Neural cell (in vitro differentiated cells): ENCODE results near the gene LRRC27.
"Not testable (repeated sequence)": the region's sequence is repeated elsewhere in the genome, so short reads cannot be mapped to it uniquely, and the experiment has no call there.

Experiments used
- POLR2AphosphoS5 ChIP-seq: IDR thresholded peaks from 2 replicates; pipeline ENCODE4 v1.6.1; 2012
- TF ChIP-seq, protein P1 (sequence below): fragments of 450-650 bp; IDR thresholded peaks from 2 replicates; pipeline ENCODE4 v1.5.1; 2014; ENCODE audit warnings: antibody characterized with exemption, mild to moderate bottlenecking, moderate library complexity; ENCODE audit not compliant: poor library complexity, severe bottlenecking

DNA sequence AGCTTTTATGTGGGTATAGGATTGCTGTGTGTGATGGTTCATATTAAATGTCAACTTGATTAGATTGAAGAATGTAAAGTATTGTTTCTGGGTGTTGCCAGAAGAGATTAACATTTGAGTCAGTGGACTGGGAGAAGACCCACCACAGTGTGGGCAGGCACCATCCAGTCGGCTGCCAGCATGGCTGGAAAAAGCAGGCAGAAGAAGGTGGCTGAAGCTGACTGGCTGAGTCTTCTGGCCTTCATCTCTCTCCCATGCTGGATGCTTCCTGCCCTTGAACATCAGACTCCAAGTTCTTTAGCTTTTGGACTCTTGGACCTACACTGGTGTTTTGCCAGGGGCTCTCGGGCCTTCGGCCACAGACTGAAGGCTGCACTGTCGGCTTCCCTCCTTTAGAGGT lies 49.0 kb downstream of the LRRC27 start:
- TF ChIP-seq, protein P1, sequence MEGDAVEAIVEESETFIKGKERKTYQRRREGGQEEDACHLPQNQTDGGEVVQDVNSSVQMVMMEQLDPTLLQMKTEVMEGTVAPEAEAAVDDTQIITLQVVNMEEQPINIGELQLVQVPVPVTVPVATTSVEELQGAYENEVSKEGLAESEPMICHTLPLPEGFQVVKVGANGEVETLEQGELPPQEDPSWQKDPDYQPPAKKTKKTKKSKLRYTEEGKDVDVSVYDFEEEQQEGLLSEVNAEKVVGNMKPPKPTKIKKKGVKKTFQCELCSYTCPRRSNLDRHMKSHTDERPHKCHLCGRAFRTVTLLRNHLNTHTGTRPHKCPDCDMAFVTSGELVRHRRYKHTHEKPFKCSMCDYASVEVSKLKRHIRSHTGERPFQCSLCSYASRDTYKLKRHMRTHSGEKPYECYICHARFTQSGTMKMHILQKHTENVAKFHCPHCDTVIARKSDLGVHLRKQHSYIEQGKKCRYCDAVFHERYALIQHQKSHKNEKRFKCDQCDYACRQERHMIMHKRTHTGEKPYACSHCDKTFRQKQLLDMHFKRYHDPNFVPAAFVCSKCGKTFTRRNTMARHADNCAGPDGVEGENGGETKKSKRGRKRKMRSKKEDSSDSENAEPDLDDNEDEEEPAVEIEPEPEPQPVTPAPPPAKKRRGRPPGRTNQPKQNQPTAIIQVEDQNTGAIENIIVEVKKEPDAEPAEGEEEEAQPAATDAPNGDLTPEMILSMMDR: not testable (repeated sequence)
- not testable (repeated sequence) for TF ChIP-seq POLR2AphosphoS5
